Breast epithelium (tissue), 4 donors: ENCODE measurements around the gene INPP4A. TPM values are rescaled to one million over a fixed set of nuclear protein-coding genes. Genes with fewer than 3 reads are reported as not detected.
A peak's percentile ranks its signal among the peaks of the same experiment; 100 is the strongest.

ENCODE experiments used
- DNase-seq, 2 donors: peaks; one replicate each; pipeline ENCODE4 v3.0.0-alpha.2; 2019; ENCODE audit warnings: low spot score in 2 of 2
- H3K27ac ChIP-seq, 2 donors: fragments of 200-600 bp; sonication (generic) in 1 of 2; one replicate each; pipeline ENCODE4 v1.5.1; 2016 to 2019; ENCODE audit warnings: mild to moderate bottlenecking in 1 of 2
- H3K27me3 ChIP-seq, 2 donors: fragments of 200-600 bp; sonication (generic) in 1 of 2; one replicate each; pipeline versions ENCODE4 v1.5.1 to v1.6.0; 2017 to 2019; ENCODE audit warnings: control low read depth in 1 of 2, mild to moderate bottlenecking in 1 of 2
- H3K36me3 ChIP-seq: fragments of 200-600 bp; one replicate; pipeline ENCODE4 v1.5.1; 2019
- H3K4me1 ChIP-seq, 2 donors: fragments of 200-600 bp; sonication (generic); one replicate each; pipeline ENCODE4 v1.5.1; 2016 to 2019; ENCODE audit warnings: control low read depth in 1 of 2
- H3K4me3 ChIP-seq, 3 donors: fragments of 200-600 bp; sonication (generic); 1 replicate in 2 of 3; 2 replicates in 1 of 3; pipeline ENCODE4 v1.5.1; 2016 to 2019; ENCODE audit warnings: mild to moderate bottlenecking in 3 of 3, moderate library complexity in 2 of 3
- H3K9me3 ChIP-seq, 2 donors: fragments of 200-600 bp; sonication (generic) in 1 of 2; one replicate each; pipeline ENCODE4 v1.5.1; 2016 to 2019; ENCODE audit warnings: control low read depth in 1 of 2
- CTCF ChIP-seq, 3 donors: fragments of 450-650 bp; IDR thresholded peaks; one replicate each; pipeline ENCODE4 v1.5.1; 2016 to 2017; ENCODE audit warnings: antibody characterized with exemption in 3 of 3, mild to moderate bottlenecking in 3 of 3, moderate library complexity in 3 of 3
- POLR2A ChIP-seq: fragments of 450-650 bp; IDR thresholded peaks from one replicate; pipeline ENCODE4 v1.6.1; 2016; ENCODE audit warnings: antibody characterized with exemption, mild to moderate bottlenecking, moderate library complexity
- POLR2AphosphoS5 ChIP-seq, 3 donors: sonication (generic); formaldehyde crosslinking; IDR thresholded peaks; one replicate each; pipeline ENCODE4 v1.6.1; 2017; ENCODE audit warnings: antibody characterized with exemption in 3 of 3
- intact Hi-C: fragments of 100-400 bp; cut with DNase I; formaldehyde crosslinking; loops from one replicate; pipeline ENCODE4 v1.15.1; 2023; ENCODE audit warnings: low total_unique reads
- total RNA-seq, 3 donors: library from RNA; depleted of rRNA; stranded (reverse); fragments of >200 nt; gene quantifications; one replicate each; pipeline ENCODE4 v1.1.0, GENCODE V29; 2016

The INPP4A gene
- total RNA-seq, 3 donors from 2014 or later = 22.6 to 35.4 (median 25.8) TPM

GRCh38 chr2:98507891-98508708 is 63.4 kb downstream of the INPP4A start:
- intact Hi-C loops = no loop called here
- peaks cover 0 to 9% of the 10 kb centered on the region in 2 donors for H3K4me1 ChIP-seq
- H3K27me3 ChIP-seq = no peaks in the 10 kb centered on the region
- H3K27ac ChIP-seq = peak overlapping the region; percentile 66 to 87
- H3K9me3 ChIP-seq = no peaks in the 10 kb centered on the region
- H3K4me3 ChIP-seq = peak overlapping the region in 1 of 3 donors; percentile 23
- no peak for TF ChIP-seq POLR2AphosphoS5 (IDR thresholded peaks at IDR 0.05)
- no peaks in the 10 kb centered on the region for H3K36me3 ChIP-seq
- DNase-seq = no peak

GRCh38 chr2:98508709-98509066 is 64.0 kb downstream of the INPP4A start:
- Histone ChIP-seq H3K27me3 (no peaks in the 10 kb centered on the region), H3K27ac (peak overlapping the region; percentile 66 to 87), H3K9me3 (no peaks in the 10 kb centered on the region), H3K4me3 (peak overlapping the region in 1 of 3 donors; percentile 23), H3K4me1 (peaks cover 0 to 9% of the 10 kb centered on the region in 2 donors), H3K36me3 (no peaks in the 10 kb centered on the region)
- peak; percentile 51 to 84 (median 73) for TF ChIP-seq POLR2AphosphoS5 (IDR thresholded peaks at IDR 0.05)
- no peak for TF ChIP-seq CTCF (IDR thresholded peaks at IDR 0.05)
- TF ChIP-seq POLR2A = no peak
- intact Hi-C loops = no loop called here
- peak in 1 of 2 donors; percentile 42 for DNase-seq

DNA sequence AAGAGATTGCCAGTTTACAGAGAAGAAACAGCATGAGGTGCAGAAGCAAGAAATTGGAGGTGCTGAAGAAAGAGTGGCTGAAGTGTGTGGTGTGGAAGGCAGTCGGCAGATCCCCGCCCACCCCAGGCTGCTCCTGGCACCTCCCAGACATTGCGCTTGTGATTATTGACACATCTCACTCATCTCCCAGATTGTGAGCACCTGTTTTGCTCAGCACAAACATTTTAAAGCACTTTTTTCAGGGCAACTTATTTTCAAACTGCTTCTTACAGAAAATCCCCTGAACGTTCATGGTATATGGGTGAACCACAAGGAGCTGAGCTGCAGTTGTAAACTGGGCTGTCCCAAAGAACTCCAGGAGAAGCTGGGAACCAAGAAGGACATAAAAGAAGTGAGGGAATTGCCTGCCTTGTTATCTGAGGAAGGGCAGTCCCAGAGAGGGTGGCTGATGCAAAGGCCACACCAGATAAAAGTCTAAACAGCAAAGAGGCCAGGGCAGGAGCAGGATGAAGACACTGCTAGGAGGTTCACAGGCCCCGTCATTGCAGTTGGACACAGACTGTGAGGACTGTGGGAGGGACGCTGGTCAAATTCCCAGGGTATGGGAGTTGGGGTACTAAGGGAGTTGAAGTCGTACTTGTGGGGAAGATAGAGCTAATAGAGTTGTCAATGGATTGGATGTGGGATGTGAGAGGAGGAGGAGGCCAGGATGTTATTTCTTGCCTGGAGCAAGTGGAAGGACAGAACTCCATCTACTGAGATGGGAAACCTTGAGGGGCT is 65.1 kb downstream of the INPP4A start:
- Histone ChIP-seq H3K9me3 (no peaks in the 10 kb centered on the region), H3K4me1 (peaks cover 0 to 7% of the 10 kb centered on the region in 2 donors), H3K4me3 (no peak overlapping the region), H3K27me3 (no peaks in the 10 kb centered on the region), H3K36me3 (no peaks in the 10 kb centered on the region), H3K27ac (peak overlapping the region in 1 of 2 donors; percentile 87)
- TF ChIP-seq POLR2A (no peak), CTCF (IDR thresholded peaks at IDR 0.05) (no peak), POLR2AphosphoS5 (IDR thresholded peaks at IDR 0.05) (no peak)
- intact Hi-C loops = no loop called here
- DNase-seq = no peak

GRCh38 chr2:98510322-98510662 is 65.6 kb downstream of the INPP4A start:
- H3K4me1 ChIP-seq = peaks cover 0 to 1% of the 10 kb centered on the region in 2 donors
- intact Hi-C loops = no loop called here

DNA sequence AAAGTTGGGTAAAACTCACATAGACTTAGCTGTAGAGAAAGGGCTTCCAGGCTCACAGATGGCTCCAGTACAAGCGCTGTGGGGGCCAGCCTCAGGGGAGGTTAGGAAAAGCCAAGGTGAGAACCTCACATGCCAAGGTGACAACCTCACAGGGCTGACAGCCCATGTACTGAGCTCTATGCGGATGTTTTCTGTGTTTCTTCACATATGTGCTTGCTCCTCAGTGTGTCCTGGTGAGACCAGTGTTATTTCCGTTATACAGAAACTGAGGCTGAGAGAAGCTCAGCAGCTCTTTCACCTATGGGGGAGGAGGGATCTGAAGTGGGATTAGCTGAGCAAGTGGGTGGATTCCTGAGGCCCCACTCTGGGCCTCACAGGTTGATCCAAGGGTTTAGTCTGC is 67.3 kb downstream of the INPP4A start:
- no peak overlapping the region for H3K4me3 ChIP-seq
- no peak for DNase-seq
- no peaks in the 10 kb centered on the region for H3K9me3 ChIP-seq
- intact Hi-C loops = no loop called here
- TF ChIP-seq CTCF (IDR thresholded peaks at IDR 0.05) = no peak
- H3K36me3 ChIP-seq = no peaks in the 10 kb centered on the region
- no peak overlapping the region for H3K27ac ChIP-seq
- no peaks in the 10 kb centered on the region for H3K27me3 ChIP-seq
- no peaks in the 10 kb centered on the region for H3K4me1 ChIP-seq

More at GRCh38 chr2:98510322-98510662, 65.6 kb downstream of the INPP4A start:
- Histone ChIP-seq H3K27ac (peak overlapping the region in 1 of 2 donors; percentile 87), H3K9me3 (no peaks in the 10 kb centered on the region), H3K36me3 (no peaks in the 10 kb centered on the region), H3K27me3 (no peaks in the 10 kb centered on the region), H3K4me3 (no peak overlapping the region)
- no peak for TF ChIP-seq POLR2AphosphoS5 (IDR thresholded peaks at IDR 0.05)
- no peak for TF ChIP-seq CTCF (IDR thresholded peaks at IDR 0.05)
- no peak for DNase-seq
